Measurements from ENCODE around the gene KY. TPM values are rescaled to one million over a fixed set of nuclear protein-coding genes. Genes with fewer than 3 reads are reported as not detected.

The KY gene
- total RNA-seq, 4 donors from 2014 or later = 0.68 to 3.3 (median 1.8) TPM

GRCh38 chr3:134677196-134677986, 26.6 kb upstream of the KY start:
- intact Hi-C loops (cut with DNase I; ENCODE audit: low total_unique reads) = loop anchor here (2.0 to 5.0 kb wide), 2 partner anchors 27 to 75 kb away; partner anchors contain the start of gene KY
- Histone ChIP-seq H3K4me3 (no peak overlapping the region), H3K27me3 (no peaks in the 10 kb centered on the region), H3K4me1 (peaks cover 17 to 24% of the 10 kb centered on the region in 2 donors), H3K9me3 (no peaks in the 10 kb centered on the region), H3K36me3 (no peaks in the 10 kb centered on the region), H3K27ac (no peak overlapping the region)
- ATAC-seq (peak; percentile 51 to 52), DNase-seq (peak in 1 of 2 donors; percentile 26)
- TF ChIP-seq CTCF (IDR thresholded peaks at IDR 0.05 in 4 of 5, conservative IDR thresholded peaks at IDR 0.05 in 1 of 5) = peak in 4 of 5 experiments; percentile 41 to 69 (median 62)
- no peak for TF ChIP-seq POLR2A (IDR thresholded peaks at IDR 0.05)
- in situ Hi-C loops (cut with MboI; ENCODE audit: low sequenced_read_pairs in 4 of 4) = no loop called here

- no peak overlapping the region for H3K27ac ChIP-seq
- in situ Hi-C loops (cut with MboI; ENCODE audit: low sequenced_read_pairs in 4 of 4) = no loop called here
- H3K4me3 ChIP-seq = no peak overlapping the region
- intact Hi-C loops (cut with DNase I; ENCODE audit: low total_unique reads) = loop anchor here (2.0 to 5.0 kb wide), 2 partner anchors 25 to 73 kb away; partner anchors contain the start of gene KY
- no peak for TF ChIP-seq POLR2A (IDR thresholded peaks at IDR 0.05)
- H3K36me3 ChIP-seq = no peaks in the 10 kb centered on the region
- DNase-seq (no peak), ATAC-seq (no peak)
- H3K9me3 ChIP-seq = no peaks in the 10 kb centered on the region
- peaks cover 7 to 15% of the 10 kb centered on the region in 2 donors for H3K4me1 ChIP-seq
- H3K27me3 ChIP-seq = no peaks in the 10 kb centered on the region
These were observed 25.0 kb upstream of the KY start for GRCh38 chr3:134675726-134676256.

- Histone ChIP-seq H3K4me1 (no peaks in the 10 kb centered on the region), H3K9me3 (no peaks in the 10 kb centered on the region), H3K27ac (no peak overlapping the region), H3K36me3 (no peaks in the 10 kb centered on the region), H3K4me3 (no peak overlapping the region), H3K27me3 (no peaks in the 10 kb centered on the region)
- no peak for DNase-seq
- in situ Hi-C loops (cut with MboI; ENCODE audit: low sequenced_read_pairs in 4 of 4) (no loop called here), intact Hi-C loops (cut with DNase I; ENCODE audit: low total_unique reads) (no loop called here)
- ATAC-seq = no peak
- TF ChIP-seq POLR2A (IDR thresholded peaks at IDR 0.05) (no peak), CTCF (IDR thresholded peaks at IDR 0.05 in 4 of 5, conservative IDR thresholded peaks at IDR 0.05 in 1 of 5) (no peak)
These were observed 21.7 kb upstream of the KY start for GRCh38 chr3:134672571-134672970.

- Histone ChIP-seq H3K4me3 (no peak overlapping the region), H3K4me1 (peaks cover 17 to 19% of the 10 kb centered on the region in 2 donors), H3K9me3 (no peaks in the 10 kb centered on the region), H3K36me3 (no peaks in the 10 kb centered on the region), H3K27ac (no peak overlapping the region), H3K27me3 (no peaks in the 10 kb centered on the region)
- ATAC-seq (no peak), DNase-seq (no peak)
- TF ChIP-seq CTCF (IDR thresholded peaks at IDR 0.05 in 4 of 5, conservative IDR thresholded peaks at IDR 0.05 in 1 of 5) (no peak), POLR2A (IDR thresholded peaks at IDR 0.05) (no peak)
- intact Hi-C loops (cut with DNase I; ENCODE audit: low total_unique reads) = no loop called here
- in situ Hi-C loops (cut with MboI; ENCODE audit: low sequenced_read_pairs in 4 of 4) = no loop called here
These were observed 17.1 kb upstream of the KY start for GRCh38 chr3:134667956-134668355.

GRCh38 chr3:134667406-134667805, 16.6 kb upstream of the KY start:
- TF ChIP-seq CTCF (IDR thresholded peaks at IDR 0.05 in 4 of 5, conservative IDR thresholded peaks at IDR 0.05 in 1 of 5) (no peak), POLR2A (IDR thresholded peaks at IDR 0.05) (no peak)
- in situ Hi-C loops (cut with MboI; ENCODE audit: low sequenced_read_pairs in 4 of 4) (no loop called here), intact Hi-C loops (cut with DNase I; ENCODE audit: low total_unique reads) (no loop called here)
- no peak for DNase-seq
- no peaks in the 10 kb centered on the region for H3K27me3 ChIP-seq
- peaks cover 17 to 19% of the 10 kb centered on the region in 2 donors for H3K4me1 ChIP-seq
- H3K36me3 ChIP-seq = no peaks in the 10 kb centered on the region
- no peak for ATAC-seq
- H3K27ac ChIP-seq = no peak overlapping the region
- no peaks in the 10 kb centered on the region for H3K9me3 ChIP-seq
- no peak overlapping the region for H3K4me3 ChIP-seq

All from gastrocnemius medialis (tissue), 4 donors.